22Rv1 (cell line): ENCODE data around the gene MAMDC2.
"Not testable (repeated sequence)": the region's sequence is repeated elsewhere in the genome, so short reads cannot be mapped to it uniquely, and the experiment has no call there.

ENCODE experiments used
- H3K27ac ChIP-seq: fragments of 450-650 bp; 2 replicates; pipeline ENCODE4 v1.5.1; 2017
- ZFX ChIP-seq: fragments of 450-650 bp; IDR thresholded peaks from 2 replicates; pipeline ENCODE4 v1.6.1; 2017; ENCODE audit warnings: antibody characterized with exemption, borderline replicate concordance
- TF ChIP-seq, protein P1 (sequence below): fragments of 450-650 bp; IDR thresholded peaks from 2 replicates; pipeline ENCODE4 v1.5.1; 2017; ENCODE audit warnings: mild to moderate bottlenecking

The MAMDC2 gene

GRCh38 chr9:70197216-70198044 is 153.8 kb downstream of the MAMDC2 start:
- TF ChIP-seq, protein P1, sequence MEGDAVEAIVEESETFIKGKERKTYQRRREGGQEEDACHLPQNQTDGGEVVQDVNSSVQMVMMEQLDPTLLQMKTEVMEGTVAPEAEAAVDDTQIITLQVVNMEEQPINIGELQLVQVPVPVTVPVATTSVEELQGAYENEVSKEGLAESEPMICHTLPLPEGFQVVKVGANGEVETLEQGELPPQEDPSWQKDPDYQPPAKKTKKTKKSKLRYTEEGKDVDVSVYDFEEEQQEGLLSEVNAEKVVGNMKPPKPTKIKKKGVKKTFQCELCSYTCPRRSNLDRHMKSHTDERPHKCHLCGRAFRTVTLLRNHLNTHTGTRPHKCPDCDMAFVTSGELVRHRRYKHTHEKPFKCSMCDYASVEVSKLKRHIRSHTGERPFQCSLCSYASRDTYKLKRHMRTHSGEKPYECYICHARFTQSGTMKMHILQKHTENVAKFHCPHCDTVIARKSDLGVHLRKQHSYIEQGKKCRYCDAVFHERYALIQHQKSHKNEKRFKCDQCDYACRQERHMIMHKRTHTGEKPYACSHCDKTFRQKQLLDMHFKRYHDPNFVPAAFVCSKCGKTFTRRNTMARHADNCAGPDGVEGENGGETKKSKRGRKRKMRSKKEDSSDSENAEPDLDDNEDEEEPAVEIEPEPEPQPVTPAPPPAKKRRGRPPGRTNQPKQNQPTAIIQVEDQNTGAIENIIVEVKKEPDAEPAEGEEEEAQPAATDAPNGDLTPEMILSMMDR = no peak
- TF ChIP-seq ZFX = no peak
- no peak overlapping the region for H3K27ac ChIP-seq

DNA sequence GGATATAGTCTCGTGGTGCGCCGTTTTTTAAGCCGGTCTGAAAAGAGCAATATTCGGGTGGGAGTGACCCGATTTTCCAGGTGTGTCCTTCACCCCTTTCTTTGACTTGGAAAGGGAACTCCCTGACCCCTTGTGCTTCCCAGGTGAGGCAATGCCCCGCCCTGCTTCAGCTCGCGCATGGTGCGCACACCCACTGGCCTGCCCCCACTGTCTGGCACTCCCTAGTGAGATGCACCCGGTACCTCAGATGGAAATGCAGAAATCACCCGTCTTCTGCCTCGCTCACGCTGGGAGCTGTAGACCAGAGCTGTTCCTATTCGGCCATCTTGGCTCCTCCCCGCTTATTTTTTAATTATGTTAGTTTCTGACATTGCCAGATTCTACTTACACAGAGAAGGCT is 161.1 kb downstream of the MAMDC2 start:
- H3K27ac ChIP-seq = not testable (repeated sequence)

GRCh38 chr9:70205366-70206020 is 161.8 kb downstream of the MAMDC2 start:
- H3K27ac ChIP-seq = no peak overlapping the region
- no peak for TF ChIP-seq ZFX
- TF ChIP-seq, protein P1 = no peak

GRCh38 chr9:70217029-70217428 is 173.4 kb downstream of the MAMDC2 start:
- no peak for TF ChIP-seq ZFX
- TF ChIP-seq, protein P1 = no peak
- no peak overlapping the region for H3K27ac ChIP-seq

DNA sequence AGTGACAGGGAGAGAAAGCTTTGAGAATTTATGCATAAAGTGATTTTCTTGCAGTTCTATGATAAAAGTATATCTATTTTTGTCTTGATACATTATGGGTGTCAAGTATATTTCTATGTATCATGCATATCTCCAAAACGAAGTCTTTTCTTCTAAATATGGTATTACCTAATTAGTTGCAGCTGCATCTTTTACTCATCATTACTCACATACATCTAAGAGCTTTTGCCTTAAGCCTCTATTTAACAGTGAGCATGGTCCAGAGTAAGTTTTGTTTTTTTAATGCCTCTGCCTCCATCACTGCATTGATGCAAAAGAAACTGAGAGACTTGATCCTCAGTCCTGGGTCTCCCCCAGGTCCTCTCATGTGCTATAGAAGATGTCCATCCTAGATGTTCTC is 175.1 kb downstream of the MAMDC2 start:
- H3K27ac ChIP-seq = no peak overlapping the region
- no peak for TF ChIP-seq ZFX
- TF ChIP-seq, protein P1 = no peak

DNA sequence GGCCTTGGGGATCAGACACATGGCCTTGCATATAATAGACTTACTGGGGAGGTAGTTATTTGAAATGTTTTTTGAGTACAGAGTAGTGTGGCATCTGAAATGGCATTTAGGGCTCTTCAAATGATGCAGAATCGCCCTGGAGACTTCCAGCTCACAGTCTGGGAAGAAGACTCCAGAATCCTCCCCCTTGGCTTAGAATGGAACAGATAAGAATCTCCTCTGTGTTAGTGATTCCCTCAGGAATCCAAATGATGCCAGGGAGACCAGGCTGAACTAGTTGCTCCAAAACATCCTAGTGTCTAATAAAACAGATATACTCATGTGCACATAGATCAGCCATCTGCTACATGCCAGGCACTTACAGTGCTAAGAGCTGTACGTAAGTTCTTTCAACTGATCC is 176.6 kb downstream of the MAMDC2 start:
- TF ChIP-seq, protein P1 = no peak
- TF ChIP-seq ZFX = no peak
- H3K27ac ChIP-seq = no peak overlapping the region

DNA sequence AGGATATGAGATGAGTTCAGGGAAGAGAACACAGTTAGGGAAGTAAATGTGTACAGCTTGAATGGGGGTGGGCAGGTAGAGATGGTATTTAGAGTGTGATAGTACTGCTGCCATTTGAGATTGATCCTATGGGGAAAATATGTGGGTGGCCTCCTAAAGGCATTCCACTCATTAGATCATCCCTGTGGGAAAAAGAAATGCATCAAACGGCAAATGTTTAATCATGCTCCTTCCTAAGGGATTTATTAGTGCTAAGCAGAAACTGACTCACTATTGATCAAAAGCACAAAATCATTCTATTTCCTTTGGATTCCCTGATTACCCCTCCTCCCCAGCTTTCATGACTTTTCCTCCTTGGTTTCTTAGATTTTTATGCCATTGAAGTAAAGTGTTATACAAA is 178.7 kb downstream of the MAMDC2 start:
- TF ChIP-seq, protein P1 = no peak
- TF ChIP-seq ZFX = no peak
- H3K27ac ChIP-seq = no peak overlapping the region
